GM10847 (cell line): ENCODE measurements around the gene SLC35G3.

Source experiments
- POLR2A ChIP-seq: IDR thresholded peaks from 2 replicates; pipeline ENCODE4 v1.6.1; 2011; ENCODE audit not compliant: insufficient read length; ENCODE audit errors: extremely low read depth

SLC35G3 gene

GRCh38 chr17:35174835-35175334, 19.3 kb downstream of the SLC35G3 start:
- no peak for TF ChIP-seq POLR2A

- TF ChIP-seq POLR2A: no peak
These were observed 22.4 kb downstream of the SLC35G3 start for GRCh38 chr17:35171834-35172233.

GRCh38 chr17:35170968-35171771, 23.0 kb downstream of the SLC35G3 start:
- TF ChIP-seq POLR2A: no peak

- no peak for TF ChIP-seq POLR2A
These were observed 24.3 kb downstream of the SLC35G3 start for GRCh38 chr17:35169835-35170363.

GRCh38 chr17:35167666-35168065, 26.5 kb downstream of the SLC35G3 start:
- no peak for TF ChIP-seq POLR2A

- no peak for TF ChIP-seq POLR2A
These were observed 27.1 kb downstream of the SLC35G3 start for GRCh38 chr17:35167046-35167445.

- TF ChIP-seq POLR2A: no peak
These were observed 27.7 kb downstream of the SLC35G3 start for GRCh38 chr17:35166526-35166925.

- TF ChIP-seq POLR2A: no peak
These were observed 29.5 kb downstream of the SLC35G3 start for GRCh38 chr17:35164716-35165115.

- TF ChIP-seq POLR2A: no peak
These were observed 30.3 kb downstream of the SLC35G3 start for GRCh38 chr17:35163886-35164285.

GRCh38 chr17:35162755-35163154, 31.4 kb downstream of the SLC35G3 start:
- no peak for TF ChIP-seq POLR2A

- TF ChIP-seq POLR2A: no peak
These were observed 32.9 kb downstream of the SLC35G3 start for GRCh38 chr17:35161281-35161761.

- TF ChIP-seq POLR2A: no peak
These were observed 33.6 kb downstream of the SLC35G3 start for GRCh38 chr17:35160354-35161201.

GRCh38 chr17:35159940-35160339, 34.3 kb downstream of the SLC35G3 start:
- no peak for TF ChIP-seq POLR2A

GRCh38 chr17:35155246-35155645, 38.9 kb downstream of the SLC35G3 start:
- no peak for TF ChIP-seq POLR2A
